ENCODE measurements around the gene RBM24. TPM values are rescaled to one million over a fixed set of nuclear protein-coding genes. Genes with fewer than 3 reads are reported as not detected.

RBM24 gene
- total and polyA plus RNA-seq, 2 donors (not counting 1 experiment from before 2014, with no cell fraction given) = not detected

GRCh38 chr6:17343215-17343614, 62.1 kb downstream of the RBM24 start:
- Histone ChIP-seq H2AFZ (ENCODE audit: insufficient read depth, low read depth, low read length, poor library complexity, severe bottlenecking) (no peak overlapping the region), H3K27me3 (replicated peaks in 1 of 4; ENCODE audit: control extremely low read depth in 1 of 4, control insufficient read depth in 3 of 4, insufficient read depth in 4 of 4, low read length in 3 of 4) (no peaks in the 10 kb centered on the region), H4K20me1 (ENCODE audit: control insufficient read depth, insufficient read depth, low read length, poor library complexity, severe bottlenecking) (no peaks in the 10 kb centered on the region), H3K79me2 (ENCODE audit: control insufficient read depth, insufficient read depth, low read length) (no peaks in the 10 kb centered on the region), H3K4me3 (ENCODE audit: control extremely low read depth in 1 of 5, extremely low read depth in 1 of 5, insufficient read depth in 1 of 5, low read depth in 2 of 5, low read length in 4 of 5) (no peak overlapping the region), H3K4me2 (replicated peaks; ENCODE audit: low read depth, low read length, poor library complexity, severe bottlenecking) (no peak overlapping the region), H3K36me3 (replicated peaks in 1 of 2; ENCODE audit: control extremely low read depth in 1 of 2, control insufficient read depth in 1 of 2, extremely low read depth in 1 of 2, insufficient read depth in 2 of 2, low read length in 1 of 2) (no peaks in the 10 kb centered on the region), H3K27ac (ENCODE audit: low read length in 2 of 2) (no peak overlapping the region), H3K4me1 (ENCODE audit: control insufficient read depth in 2 of 2, insufficient read depth in 2 of 2, low read length in 2 of 2) (no peaks in the 10 kb centered on the region), H3K9me3 (ENCODE audit: control extremely low read depth in 1 of 3, control insufficient read depth in 2 of 3, insufficient read depth in 1 of 3, low read length in 2 of 3) (peaks cover 0 to 4% (median 0%) of the 10 kb centered on the region in 3 donors), H3K9ac (ENCODE audit: low read length) (no peak overlapping the region)
- TF ChIP-seq EZH2 (IDR thresholded peaks at IDR 0.05; ENCODE audit: borderline replicate concordance, insufficient read depth, low read depth, low read length, poor library complexity, severe bottlenecking) (no peak), CTCF (IDR thresholded peaks at IDR 0.05) (no peak)
- Mint-ChIP-seq H3K27me3 (no peaks in the 10 kb centered on the region), H3K4me3 (no peak overlapping the region), H3K27ac (no peak overlapping the region), H3K4me1 (no peaks in the 10 kb centered on the region), H3K9me3 (ENCODE audit: insufficient read depth) (peaks cover 4% of the 10 kb centered on the region)
- DNase-seq (no peak), ATAC-seq (ENCODE audit: low read depth) (no peak)
- POLR2A ChIA-PET = no interaction called here
- CTCF ChIA-PET = no interaction called here
- no CpG with 5 or more reads among the region's 2 CpGs for WGBS (ENCODE audit: insufficient coverage)
- intact Hi-C loops (cut with micrococcal nuclease) = no loop called here

Other genes starting within 250 kb of the RBM24 start
- gene STMND1, start 179.3 kb upstream of the RBM24 start, total RNA-seq = not detected in 2 replicates
- not detected in 2 replicates for gene STMND1, start 179.3 kb upstream of the RBM24 start, polyA plus RNA-seq
- not detected in 2 replicates for gene CAP2, start 112.2 kb downstream of the RBM24 start, total RNA-seq
- not detected in 2 replicates for gene CAP2, start 112.2 kb downstream of the RBM24 start, polyA plus RNA-seq

Data from B cell (primary cell).